ENCODE measurements around the gene ADAMTS5.
A peak's percentile ranks its signal among the peaks of the same experiment; 100 is the strongest.

- TF ChIP-seq CTCF (IDR thresholded peaks at IDR 0.05; ENCODE audit: low read length) = peak; percentile 47
- TF ChIP-seq EZH2 (IDR thresholded peaks at IDR 0.05; ENCODE audit: borderline replicate concordance, low read length) = no peak
Observed at GRCh38 chr21:26881504-26882228, 85.2 kb downstream of the ADAMTS5 start.

All from OCI-LY1 (cell line).